GM23338 (cell line): ENCODE results near the gene SPATA33. TPM values are rescaled to one million over a fixed set of nuclear protein-coding genes. Genes with fewer than 3 reads are reported as not detected.
A peak's percentile ranks its signal among the peaks of the same experiment; 100 is the strongest.

Experiments used
- ATAC-seq: fragments of 200-7000 bp; cut with Tn5 transposase; 3 replicates; pipeline ENCODE4 v1.9.1; 2020
- DNase-seq: peaks from one replicate; pipeline ENCODE4 v3.0.0-alpha.2; 2015; ENCODE audit warnings: low spot score
- H2AFZ ChIP-seq: fragments of 200-600 bp; sonication (generic); 2 replicates; pipeline ENCODE4 v1.8.0; 2016; ENCODE audit warnings: antibody characterized with exemption, mild to moderate bottlenecking, moderate library complexity
- H3F3A ChIP-seq: fragments of 200-600 bp; sonication (generic); replicated peaks from 2 replicates; pipeline ENCODE4 v1.8.0; 2017; ENCODE audit warnings: antibody characterized with exemption, mixed run types, low read depth
- H3K27ac ChIP-seq: fragments of 200-600 bp; sonication (generic); 2 replicates; pipeline ENCODE4 v1.6.1; 2016; ENCODE audit warnings: low read depth
- H3K27me3 ChIP-seq: fragments of 200-600 bp; sonication (generic); 2 replicates; pipeline ENCODE4 v1.8.0; 2016; ENCODE audit warnings: mild to moderate bottlenecking, mixed run types, moderate library complexity; ENCODE audit not compliant: insufficient read depth
- H3K36me3 ChIP-seq: fragments of 200-600 bp; sonication (generic); 2 replicates; pipeline ENCODE4 v1.8.0; 2016; ENCODE audit warnings: mild to moderate bottlenecking; ENCODE audit not compliant: insufficient read depth
- H3K4me1 ChIP-seq: fragments of 200-600 bp; sonication (generic); 2 replicates; pipeline ENCODE4 v1.8.0; 2016; ENCODE audit warnings: mild to moderate bottlenecking, moderate library complexity; ENCODE audit not compliant: insufficient read depth
- H3K4me2 ChIP-seq: fragments of 200-600 bp; sonication (generic); 2 replicates; pipeline ENCODE4 v1.7.1; 2017; ENCODE audit warnings: mixed run types
- H3K4me3 ChIP-seq: fragments of 200-600 bp; sonication (generic); 2 replicates; pipeline ENCODE4 v1.6.1; 2016; ENCODE audit warnings: mixed run types
- H3K79me2 ChIP-seq: fragments of 200-600 bp; sonication (generic); replicated peaks from 2 replicates; pipeline ENCODE4 v1.8.0; 2017; ENCODE audit warnings: mild to moderate bottlenecking; ENCODE audit not compliant: insufficient read depth
- H3K9me2 ChIP-seq: fragments of 200-600 bp; sonication (generic); 2 replicates; pipeline ENCODE4 v1.8.0; 2017; ENCODE audit not compliant: insufficient read depth
- H4K20me1 ChIP-seq: fragments of 200-600 bp; sonication (generic); replicated peaks from 2 replicates; pipeline ENCODE4 v1.8.0; 2017; ENCODE audit warnings: mild to moderate bottlenecking; ENCODE audit not compliant: insufficient read depth
- H3K27ac Mint-ChIP-seq: 2 replicates; pipeline ENCODE4 v1.8.0; 2020; ENCODE audit warnings: inconsistent platforms, mild to moderate bottlenecking, moderate library complexity, mixed read lengths
- H3K27me3 Mint-ChIP-seq: 3 replicates; pipeline ENCODE4 v1.8.0; 2022; ENCODE audit warnings: low read depth, mild to moderate bottlenecking, moderate library complexity, mixed read lengths, inconsistent platforms; ENCODE audit not compliant: insufficient read depth, poor library complexity
- H3K36me3 Mint-ChIP-seq: 3 replicates; pipeline ENCODE4 v1.8.0; 2021; ENCODE audit warnings: low read depth, mild to moderate bottlenecking, inconsistent platforms, moderate library complexity, mixed read lengths
- H3K4me1 Mint-ChIP-seq: 3 replicates; pipeline ENCODE4 v1.8.0; 2020; ENCODE audit warnings: mild to moderate bottlenecking, inconsistent platforms, mixed read lengths
- H3K4me3 Mint-ChIP-seq: 3 replicates; pipeline ENCODE4 v1.8.0; 2021; ENCODE audit warnings: moderate library complexity, mild to moderate bottlenecking, inconsistent platforms, mixed read lengths
- H3K9me3 Mint-ChIP-seq: 3 replicates; pipeline ENCODE4 v1.8.0; 2020; ENCODE audit warnings: moderate library complexity, mild to moderate bottlenecking, inconsistent platforms, mixed read lengths
- CREB1 ChIP-seq: fragments of 250-450 bp; sonication (Bioruptor Pico); IDR thresholded peaks from 2 replicates; pipeline ENCODE4 v1.5.0; 2020; ENCODE audit warnings: low read depth, mild to moderate bottlenecking, moderate library complexity
- EZH2 ChIP-seq: fragments of 200-600 bp; sonication (generic); IDR thresholded peaks from one replicate; pipeline ENCODE4 v1.8.0; 2017; ENCODE audit warnings: antibody characterized with exemption, mild to moderate bottlenecking, low read depth; ENCODE audit not compliant: unreplicated experiment
- EZH2phosphoT487 ChIP-seq: fragments of 200-600 bp; sonication (generic); IDR thresholded peaks from one replicate; pipeline ENCODE4 v1.8.1; 2018; ENCODE audit warnings: antibody characterized with exemption; ENCODE audit not compliant: unreplicated experiment
- JUNB ChIP-seq: IDR thresholded peaks from one replicate; pipeline ENCODE4 v1.6.1; 2016; ENCODE audit warnings: antibody characterized with exemption; ENCODE audit not compliant: unreplicated experiment
- NANOG ChIP-seq: IDR thresholded peaks from 2 replicates; pipeline ENCODE4 v1.6.1; 2016; ENCODE audit warnings: antibody characterized with exemption, borderline replicate concordance
- POLR2AphosphoS5 ChIP-seq: IDR thresholded peaks from 2 replicates; pipeline ENCODE4 v1.6.1; 2016; ENCODE audit warnings: antibody characterized with exemption, low read depth
- REST ChIP-seq: IDR thresholded peaks from one replicate; pipeline ENCODE4 v1.6.1; 2018; ENCODE audit warnings: antibody characterized with exemption; ENCODE audit not compliant: unreplicated experiment
- polyA plus RNA-seq: library from polyadenylated mRNA; unstranded; fragments of >200 nt; fragmentation: Nextera tagmentation; extraction: Ambion mirVana; gene quantifications from 2 replicates; pipeline ENCODE4 v1.2.1, GENCODE V29; 2016
- total RNA-seq: library from RNA; depleted of rRNA; stranded (reverse); fragments of >200 nt; shearing (Covaris generic); gene quantifications from 2 replicates; pipeline ENCODE4 v1.2.3, GENCODE V29; 2014
- TF ChIP-seq, protein P1 (sequence below): IDR thresholded peaks from 2 replicates; pipeline ENCODE4 v1.6.1; 2016; ENCODE audit warnings: antibody characterized with exemption
- TF ChIP-seq, protein P2 (sequence below), 2 experiments: fragments of 200-600 bp in 1 of 2; sonication (generic) in 1 of 2; conservative IDR thresholded peaks; 2 replicates each; pipeline versions ENCODE4 v1.5.1 to v1.6.1; 2016 to 2017; ENCODE audit warnings: antibody characterized with exemption in 2 of 2, low read depth in 2 of 2, mild to moderate bottlenecking in 2 of 2, moderate library complexity in 1 of 2

SPATA33 gene
- total and polyA plus RNA-seq, 2 experiments from 2014 or later: 5.8 to 17.4 TPM

DNA sequence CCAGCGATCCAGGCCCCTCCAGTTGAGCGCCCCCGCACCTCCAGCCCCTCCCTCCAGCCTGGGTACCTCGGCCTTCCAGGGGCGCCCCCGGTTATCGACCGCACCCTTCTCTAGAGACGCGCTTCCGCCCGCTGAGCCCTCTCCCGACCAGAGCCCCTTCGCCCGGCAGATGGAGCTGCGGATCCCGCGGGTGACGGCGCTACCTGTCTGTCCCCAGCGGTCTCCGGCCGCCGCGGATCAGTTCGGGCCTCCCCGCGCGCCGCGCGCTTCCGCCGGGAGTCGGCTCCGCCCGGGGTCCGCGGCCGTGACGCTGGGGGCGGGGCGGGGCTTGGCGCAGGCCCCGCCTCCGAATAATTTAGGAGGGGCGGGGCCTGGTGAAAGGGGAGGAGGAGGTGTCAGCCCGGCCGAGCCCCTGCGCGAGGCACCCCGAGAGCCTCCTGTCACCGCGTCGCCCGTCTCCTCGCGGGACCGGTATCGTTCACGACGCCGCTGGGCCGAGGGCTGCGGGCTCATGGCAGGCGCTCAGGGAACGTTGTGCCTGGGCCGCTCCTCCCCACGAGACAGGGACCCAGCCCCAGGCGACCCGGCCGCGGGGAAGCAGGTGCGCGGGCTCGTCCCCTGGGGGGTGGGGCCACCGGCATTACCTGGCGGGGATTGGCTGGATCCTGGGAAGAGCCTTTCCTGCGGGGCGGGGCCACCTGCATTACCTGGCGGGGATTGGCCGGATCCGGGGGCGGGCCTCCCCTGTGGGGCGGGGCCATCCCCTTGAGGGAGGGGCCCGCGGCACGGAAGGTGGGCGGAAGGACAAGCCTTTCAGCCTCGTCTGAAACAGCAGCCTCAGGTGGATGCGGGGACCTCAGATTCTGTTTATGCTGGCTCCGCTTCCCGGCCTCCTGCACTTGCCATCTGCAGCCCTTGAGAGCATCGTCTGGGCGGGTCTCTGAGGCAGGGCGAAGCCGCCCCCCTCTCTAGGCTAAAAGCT lies 44.1 kb downstream of the SPATA33 start, which contains the start of gene SPATA2L:
Gene SPATA2L, minus strand, starts transcription at position 281 of the 982 bp plus-strand sequence. CDS start 473 bp downstream, outside the sequence.
- Mint-ChIP-seq H3K36me3 (peaks cover 6% of the 10 kb centered on the region), H3K27ac (no peak within 1 kb of the TSS), H3K9me3 (no peaks in the 10 kb centered on the region), H3K4me3 (peak within 1 kb of the TSS; percentile 70), H3K4me1 (peaks cover 9% of the 10 kb centered on the region; the same call in 2 of the 3 replicates), H3K27me3 (peaks cover 32% of the 10 kb centered on the region)
- peaks cover 11% of the 10 kb centered on the region; the same call in 1 of the 2 replicates for H3K4me1 ChIP-seq
- H3K36me3 ChIP-seq: no peaks in the 10 kb centered on the region
- ATAC-seq (peak; percentile 49), DNase-seq (peak; percentile 98)
- H3F3A ChIP-seq: peaks cover 17% of the 10 kb centered on the region; the same call in 1 of the 2 replicates
- TF ChIP-seq JUNB (no peak), POLR2AphosphoS5 (peak; percentile 70), EZH2 (no peak), EZH2phosphoT487 (no peak), REST (no peak), NANOG (no peak), CREB1 (peak; percentile 73)
- TF ChIP-seq, protein P1, sequence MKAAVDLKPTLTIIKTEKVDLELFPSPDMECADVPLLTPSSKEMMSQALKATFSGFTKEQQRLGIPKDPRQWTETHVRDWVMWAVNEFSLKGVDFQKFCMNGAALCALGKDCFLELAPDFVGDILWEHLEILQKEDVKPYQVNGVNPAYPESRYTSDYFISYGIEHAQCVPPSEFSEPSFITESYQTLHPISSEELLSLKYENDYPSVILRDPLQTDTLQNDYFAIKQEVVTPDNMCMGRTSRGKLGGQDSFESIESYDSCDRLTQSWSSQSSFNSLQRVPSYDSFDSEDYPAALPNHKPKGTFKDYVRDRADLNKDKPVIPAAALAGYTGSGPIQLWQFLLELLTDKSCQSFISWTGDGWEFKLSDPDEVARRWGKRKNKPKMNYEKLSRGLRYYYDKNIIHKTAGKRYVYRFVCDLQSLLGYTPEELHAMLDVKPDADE: no peak; the same call in 1 of the 2 replicates
- TF ChIP-seq, protein P2, sequence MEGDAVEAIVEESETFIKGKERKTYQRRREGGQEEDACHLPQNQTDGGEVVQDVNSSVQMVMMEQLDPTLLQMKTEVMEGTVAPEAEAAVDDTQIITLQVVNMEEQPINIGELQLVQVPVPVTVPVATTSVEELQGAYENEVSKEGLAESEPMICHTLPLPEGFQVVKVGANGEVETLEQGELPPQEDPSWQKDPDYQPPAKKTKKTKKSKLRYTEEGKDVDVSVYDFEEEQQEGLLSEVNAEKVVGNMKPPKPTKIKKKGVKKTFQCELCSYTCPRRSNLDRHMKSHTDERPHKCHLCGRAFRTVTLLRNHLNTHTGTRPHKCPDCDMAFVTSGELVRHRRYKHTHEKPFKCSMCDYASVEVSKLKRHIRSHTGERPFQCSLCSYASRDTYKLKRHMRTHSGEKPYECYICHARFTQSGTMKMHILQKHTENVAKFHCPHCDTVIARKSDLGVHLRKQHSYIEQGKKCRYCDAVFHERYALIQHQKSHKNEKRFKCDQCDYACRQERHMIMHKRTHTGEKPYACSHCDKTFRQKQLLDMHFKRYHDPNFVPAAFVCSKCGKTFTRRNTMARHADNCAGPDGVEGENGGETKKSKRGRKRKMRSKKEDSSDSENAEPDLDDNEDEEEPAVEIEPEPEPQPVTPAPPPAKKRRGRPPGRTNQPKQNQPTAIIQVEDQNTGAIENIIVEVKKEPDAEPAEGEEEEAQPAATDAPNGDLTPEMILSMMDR (conservative IDR thresholded peaks at IDR 0.05; ENCODE audit: low read depth in 2 of 2): peak in 1 of 2 experiments; percentile 29; a peak in 2 of 4 replicates
- no peaks in the 10 kb centered on the region for H3K79me2 ChIP-seq
- H4K20me1 ChIP-seq: peaks cover 4% of the 10 kb centered on the region
- peak within 1 kb of the TSS; percentile 97 for H3K4me2 ChIP-seq
- H3K4me3 ChIP-seq: peak within 1 kb of the TSS; percentile 77
- peak within 1 kb of the TSS; percentile 94 for H2AFZ ChIP-seq
- H3K27ac ChIP-seq: no peak within 1 kb of the TSS
- H3K27me3 ChIP-seq: peaks cover 23% of the 10 kb centered on the region; the same call in 1 of the 2 replicates
- H3K9me2 ChIP-seq: no peaks in the 10 kb centered on the region
